GM12872 (cell line): Measurements from ENCODE around the gene RSPO4.

ENCODE experiments used
- TF ChIP-seq, protein P1 (sequence below): IDR thresholded peaks from 3 replicates; pipeline ENCODE4 v1.5.1; 2011; ENCODE audit warnings: low read depth, mild to moderate bottlenecking, low read length, moderate library complexity; ENCODE audit not compliant: insufficient read depth

Gene RSPO4

DNA sequence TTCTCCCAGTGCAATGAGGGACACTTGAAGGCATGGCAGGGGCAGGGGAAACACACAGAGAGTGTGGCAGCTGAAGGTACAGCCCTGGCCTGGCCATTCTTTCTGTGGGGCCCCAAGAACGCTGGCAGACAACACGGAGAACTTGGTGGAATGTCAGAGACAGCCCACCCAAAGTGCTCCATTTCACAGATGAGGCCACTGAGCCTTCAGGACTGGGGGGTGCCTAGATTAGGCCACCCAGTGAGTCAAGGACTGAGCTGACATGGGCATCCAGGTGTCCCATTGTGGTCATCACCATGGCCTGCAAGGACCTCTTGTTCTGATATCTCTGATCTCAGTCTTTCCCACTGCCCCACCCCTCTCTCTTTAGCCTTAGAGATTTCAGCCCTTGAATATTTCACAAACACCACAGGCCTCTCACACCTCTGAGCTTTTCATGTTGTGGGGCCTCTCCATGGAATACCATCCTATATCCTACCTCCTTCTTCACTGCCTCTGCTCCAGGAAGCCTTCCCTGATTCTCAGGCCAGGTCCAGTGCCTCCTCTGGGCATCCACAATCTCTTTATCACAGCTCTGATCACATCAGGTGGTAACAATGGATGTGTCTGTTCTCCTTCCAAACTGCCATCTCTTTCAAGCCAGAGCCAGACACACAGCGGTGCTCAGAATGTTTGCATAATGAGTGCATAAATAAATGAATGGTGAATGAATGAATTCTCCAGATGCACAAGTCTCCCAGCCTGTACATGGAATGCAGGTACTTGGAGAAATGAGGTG, 2.0 kb upstream of the RSPO4 start:
- TF ChIP-seq, protein P1, sequence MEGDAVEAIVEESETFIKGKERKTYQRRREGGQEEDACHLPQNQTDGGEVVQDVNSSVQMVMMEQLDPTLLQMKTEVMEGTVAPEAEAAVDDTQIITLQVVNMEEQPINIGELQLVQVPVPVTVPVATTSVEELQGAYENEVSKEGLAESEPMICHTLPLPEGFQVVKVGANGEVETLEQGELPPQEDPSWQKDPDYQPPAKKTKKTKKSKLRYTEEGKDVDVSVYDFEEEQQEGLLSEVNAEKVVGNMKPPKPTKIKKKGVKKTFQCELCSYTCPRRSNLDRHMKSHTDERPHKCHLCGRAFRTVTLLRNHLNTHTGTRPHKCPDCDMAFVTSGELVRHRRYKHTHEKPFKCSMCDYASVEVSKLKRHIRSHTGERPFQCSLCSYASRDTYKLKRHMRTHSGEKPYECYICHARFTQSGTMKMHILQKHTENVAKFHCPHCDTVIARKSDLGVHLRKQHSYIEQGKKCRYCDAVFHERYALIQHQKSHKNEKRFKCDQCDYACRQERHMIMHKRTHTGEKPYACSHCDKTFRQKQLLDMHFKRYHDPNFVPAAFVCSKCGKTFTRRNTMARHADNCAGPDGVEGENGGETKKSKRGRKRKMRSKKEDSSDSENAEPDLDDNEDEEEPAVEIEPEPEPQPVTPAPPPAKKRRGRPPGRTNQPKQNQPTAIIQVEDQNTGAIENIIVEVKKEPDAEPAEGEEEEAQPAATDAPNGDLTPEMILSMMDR: no peak

- TF ChIP-seq, protein P1: no peak
These were observed 811 bp upstream of the RSPO4 start for GRCh38 chr20:1002682-1003561.

DNA sequence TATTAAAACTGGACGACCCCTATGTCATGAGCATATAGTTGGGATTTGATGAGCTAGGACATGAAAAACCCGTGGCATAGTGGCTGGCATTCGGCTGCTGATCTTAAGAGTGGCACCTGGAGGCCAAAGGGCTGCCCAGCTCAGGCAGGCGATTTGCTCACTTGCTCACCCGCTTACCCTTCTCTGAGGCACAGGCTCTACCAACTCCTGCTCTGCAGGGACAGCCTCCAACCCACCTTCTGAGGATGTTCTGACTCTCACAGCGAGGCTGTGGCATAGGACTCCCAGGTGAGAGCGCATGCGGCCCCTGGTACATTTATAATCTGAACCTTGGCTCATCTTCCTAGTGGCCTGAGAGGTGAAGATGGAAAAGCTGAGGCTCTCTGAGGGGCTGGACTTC, 995 bp downstream of the RSPO4 start:
- TF ChIP-seq, protein P1: no peak

DNA sequence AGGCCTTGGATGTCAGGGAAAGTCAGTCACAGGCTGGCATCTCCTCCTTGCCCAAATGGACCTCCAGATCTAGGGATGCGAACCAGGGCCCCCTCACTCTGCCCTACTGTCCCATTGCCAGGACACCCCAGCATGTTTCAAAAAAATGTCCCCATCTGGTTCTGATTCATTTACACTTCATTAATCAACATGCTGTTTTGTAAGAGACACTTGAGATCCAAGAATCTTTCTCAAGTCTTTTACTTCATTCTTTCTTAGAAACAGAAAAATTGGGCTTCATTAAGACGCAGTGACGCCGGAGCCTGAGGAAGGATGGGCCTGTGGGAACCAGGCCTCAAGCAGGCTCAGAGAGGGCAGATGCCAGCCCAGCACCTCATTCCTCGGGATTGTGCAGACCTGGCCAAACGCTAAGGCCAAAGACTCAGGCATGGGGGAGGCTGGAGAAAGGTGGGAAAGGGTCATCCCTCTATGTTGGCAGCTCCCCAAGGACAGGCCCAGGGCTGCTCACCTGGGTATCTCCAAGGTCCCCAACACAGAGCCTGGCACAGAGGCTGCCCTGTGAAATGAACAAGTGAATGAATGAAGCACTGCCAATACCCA, 3.8 kb downstream of the RSPO4 start:
- TF ChIP-seq, protein P1: no peak

DNA sequence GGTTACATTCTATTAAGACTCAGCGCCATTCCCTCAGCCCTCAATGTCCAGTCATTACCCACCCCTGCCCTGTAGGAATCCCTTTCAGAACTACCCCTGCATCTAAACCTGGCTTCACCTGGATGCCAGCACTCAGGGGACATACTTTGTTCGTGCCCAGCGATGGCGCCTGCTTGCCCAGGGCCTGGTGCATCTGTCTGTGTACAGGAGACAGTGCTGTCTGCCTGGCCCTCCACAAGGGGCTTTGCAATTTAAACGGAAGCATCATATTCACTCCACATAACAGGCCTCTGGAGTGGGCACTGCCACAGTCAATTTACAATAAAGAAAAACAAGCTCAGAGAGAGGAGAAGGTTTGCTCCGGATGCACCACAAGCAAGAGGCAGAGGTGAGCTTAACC, 4.6 kb downstream of the RSPO4 start:
- TF ChIP-seq, protein P1: no peak

DNA sequence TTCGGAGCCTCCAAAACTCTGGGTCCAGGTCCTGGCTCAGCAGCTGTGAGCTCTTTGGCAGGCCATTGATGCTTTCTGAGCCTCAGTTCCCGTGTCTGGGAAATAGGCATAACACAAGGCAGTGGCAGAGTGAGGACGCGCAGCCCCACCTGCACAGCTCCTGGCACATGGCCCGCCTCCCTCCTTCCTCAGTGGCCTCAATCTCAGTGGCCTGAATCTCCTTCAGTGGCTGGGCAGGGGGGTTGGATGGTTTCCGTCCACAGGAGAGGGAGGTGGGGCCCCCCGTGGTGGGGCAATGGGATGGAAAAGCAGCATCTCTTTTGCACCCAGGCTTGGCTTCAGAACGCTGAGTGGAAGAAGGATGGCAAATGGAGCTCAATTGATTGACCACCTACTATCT, 5.1 kb downstream of the RSPO4 start:
- TF ChIP-seq, protein P1: no peak

- TF ChIP-seq, protein P1: no peak
These were observed 6.9 kb downstream of the RSPO4 start for GRCh38 chr20:995170-995569.
